ENCODE measurements around the gene SLC35F1. TPM values are rescaled to one million over a fixed set of nuclear protein-coding genes. Genes with fewer than 3 reads are reported as not detected.

Gene SLC35F1
- total RNA-seq, 1 donor from 2014 or later, result 0.23 TPM

GRCh38 chr6:118218156-118218555 is 311.1 kb downstream of the SLC35F1 start:
- TF ChIP-seq CTCF (IDR thresholded peaks at IDR 0.05; ENCODE audit: unreplicated experiment), result no peak
- no peaks in the 10 kb centered on the region for H3K36me3 Mint-ChIP-seq (ENCODE audit: low read depth, unreplicated experiment)

GRCh38 chr6:118220429-118221128 is 313.5 kb downstream of the SLC35F1 start:
- Mint-ChIP-seq H3K4me3 (ENCODE audit: unreplicated experiment) (no peak overlapping the region), H3K27me3 (ENCODE audit: unreplicated experiment) (no peaks in the 10 kb centered on the region), H3K4me1 (ENCODE audit: unreplicated experiment) (no peaks in the 10 kb centered on the region), H3K36me3 (ENCODE audit: low read depth, unreplicated experiment) (no peaks in the 10 kb centered on the region), H3K9me3 (ENCODE audit: unreplicated experiment) (no peaks in the 10 kb centered on the region), H3K27ac (ENCODE audit: unreplicated experiment) (no peak overlapping the region)
- no peak for DNase-seq (ENCODE audit: low spot score)
- no peak for TF ChIP-seq CTCF (IDR thresholded peaks at IDR 0.05; ENCODE audit: unreplicated experiment)

More at GRCh38 chr6:118218156-118218555, 311.1 kb downstream of the SLC35F1 start:
- no peak overlapping the region for H3K4me3 Mint-ChIP-seq (ENCODE audit: unreplicated experiment)
- no peaks in the 10 kb centered on the region for H3K4me1 Mint-ChIP-seq (ENCODE audit: unreplicated experiment)
- no peaks in the 10 kb centered on the region for H3K9me3 Mint-ChIP-seq (ENCODE audit: unreplicated experiment)
- H3K27me3 Mint-ChIP-seq (ENCODE audit: unreplicated experiment), result no peaks in the 10 kb centered on the region
- no peak overlapping the region for H3K27ac Mint-ChIP-seq (ENCODE audit: unreplicated experiment)
- no peak for DNase-seq (ENCODE audit: low spot score)

- H3K27ac Mint-ChIP-seq (ENCODE audit: unreplicated experiment), result no peak overlapping the region
- H3K36me3 Mint-ChIP-seq (ENCODE audit: low read depth, unreplicated experiment), result no peaks in the 10 kb centered on the region
- no peaks in the 10 kb centered on the region for H3K4me1 Mint-ChIP-seq (ENCODE audit: unreplicated experiment)
- no peak for DNase-seq (ENCODE audit: low spot score)
- no peaks in the 10 kb centered on the region for H3K27me3 Mint-ChIP-seq (ENCODE audit: unreplicated experiment)
- no peaks in the 10 kb centered on the region for H3K9me3 Mint-ChIP-seq (ENCODE audit: unreplicated experiment)
- H3K4me3 Mint-ChIP-seq (ENCODE audit: unreplicated experiment), result no peak overlapping the region
- no peak for TF ChIP-seq CTCF (IDR thresholded peaks at IDR 0.05; ENCODE audit: unreplicated experiment)
Observed at GRCh38 chr6:118223316-118223715, 316.3 kb downstream of the SLC35F1 start.

- Mint-ChIP-seq H3K36me3 (ENCODE audit: low read depth, unreplicated experiment) (no peaks in the 10 kb centered on the region), H3K4me3 (ENCODE audit: unreplicated experiment) (no peak overlapping the region), H3K4me1 (ENCODE audit: unreplicated experiment) (no peaks in the 10 kb centered on the region), H3K9me3 (ENCODE audit: unreplicated experiment) (no peaks in the 10 kb centered on the region), H3K27ac (ENCODE audit: unreplicated experiment) (no peak overlapping the region), H3K27me3 (ENCODE audit: unreplicated experiment) (peaks cover 2% of the 10 kb centered on the region)
- TF ChIP-seq CTCF (IDR thresholded peaks at IDR 0.05; ENCODE audit: unreplicated experiment), result no peak
- no peak for DNase-seq (ENCODE audit: low spot score)
Observed at GRCh38 chr6:118228886-118229285, 321.8 kb downstream of the SLC35F1 start.

- H3K4me1 Mint-ChIP-seq (ENCODE audit: unreplicated experiment), result no peaks in the 10 kb centered on the region
Observed at GRCh38 chr6:118240878-118241528, 333.9 kb downstream of the SLC35F1 start.

More at GRCh38 chr6:118240878-118241528, 333.9 kb downstream of the SLC35F1 start:
- no peaks in the 10 kb centered on the region for H3K9me3 Mint-ChIP-seq (ENCODE audit: unreplicated experiment)
- no peak overlapping the region for H3K4me3 Mint-ChIP-seq (ENCODE audit: unreplicated experiment)
- H3K27ac Mint-ChIP-seq (ENCODE audit: unreplicated experiment), result no peak overlapping the region
- no peak for DNase-seq (ENCODE audit: low spot score)
- no peak for TF ChIP-seq CTCF (IDR thresholded peaks at IDR 0.05; ENCODE audit: unreplicated experiment)
- H3K36me3 Mint-ChIP-seq (ENCODE audit: low read depth, unreplicated experiment), result no peaks in the 10 kb centered on the region
- H3K27me3 Mint-ChIP-seq (ENCODE audit: unreplicated experiment), result no peaks in the 10 kb centered on the region
